Measurements from ENCODE around the gene TNNT2. TPM values are rescaled to one million over a fixed set of nuclear protein-coding genes. Genes with fewer than 3 reads are reported as not detected.

Gene TNNT2
- total RNA-seq, 1 donor from 2014 or later = 0.17 TPM

- no peak for DNase-seq (ENCODE audit: low read depth)
- TF ChIP-seq, protein P1, sequence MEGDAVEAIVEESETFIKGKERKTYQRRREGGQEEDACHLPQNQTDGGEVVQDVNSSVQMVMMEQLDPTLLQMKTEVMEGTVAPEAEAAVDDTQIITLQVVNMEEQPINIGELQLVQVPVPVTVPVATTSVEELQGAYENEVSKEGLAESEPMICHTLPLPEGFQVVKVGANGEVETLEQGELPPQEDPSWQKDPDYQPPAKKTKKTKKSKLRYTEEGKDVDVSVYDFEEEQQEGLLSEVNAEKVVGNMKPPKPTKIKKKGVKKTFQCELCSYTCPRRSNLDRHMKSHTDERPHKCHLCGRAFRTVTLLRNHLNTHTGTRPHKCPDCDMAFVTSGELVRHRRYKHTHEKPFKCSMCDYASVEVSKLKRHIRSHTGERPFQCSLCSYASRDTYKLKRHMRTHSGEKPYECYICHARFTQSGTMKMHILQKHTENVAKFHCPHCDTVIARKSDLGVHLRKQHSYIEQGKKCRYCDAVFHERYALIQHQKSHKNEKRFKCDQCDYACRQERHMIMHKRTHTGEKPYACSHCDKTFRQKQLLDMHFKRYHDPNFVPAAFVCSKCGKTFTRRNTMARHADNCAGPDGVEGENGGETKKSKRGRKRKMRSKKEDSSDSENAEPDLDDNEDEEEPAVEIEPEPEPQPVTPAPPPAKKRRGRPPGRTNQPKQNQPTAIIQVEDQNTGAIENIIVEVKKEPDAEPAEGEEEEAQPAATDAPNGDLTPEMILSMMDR (conservative IDR thresholded peaks at IDR 0.05; ENCODE audit: low read depth, low read length) = no peak
- H3K4me3 ChIP-seq (ENCODE audit: low read depth, low read length) = no peak overlapping the region
Observed at GRCh38 chr1:201357211-201357610, 20.3 kb downstream of the TNNT2 start.

DNA sequence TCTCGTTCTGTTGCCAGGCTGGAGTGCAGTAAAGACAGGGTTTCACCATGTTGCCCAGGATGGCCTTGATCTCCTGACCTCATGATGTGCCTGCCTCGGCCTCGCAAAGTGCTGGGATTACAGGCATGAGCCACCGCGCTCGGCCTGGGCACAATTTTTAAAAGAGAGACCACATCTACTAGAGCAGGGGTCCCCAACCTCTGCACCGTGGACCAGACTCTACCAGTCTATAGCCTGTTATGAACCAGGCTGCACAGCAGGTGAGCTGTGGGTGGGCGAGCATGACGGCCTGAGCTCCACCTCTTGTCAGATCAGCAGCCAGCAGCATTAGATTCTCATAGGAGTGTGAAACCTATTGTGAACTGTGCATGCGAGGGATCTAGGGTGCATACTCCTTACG, 20.8 kb downstream of the TNNT2 start:
- no peak for DNase-seq (ENCODE audit: low read depth)
- no peak overlapping the region for H3K4me3 ChIP-seq (ENCODE audit: low read depth, low read length)
- TF ChIP-seq, protein P1 (conservative IDR thresholded peaks at IDR 0.05; ENCODE audit: low read depth, low read length) = no peak

GRCh38 chr1:201356236-201356635, 21.2 kb downstream of the TNNT2 start:
- no peak overlapping the region for H3K4me3 ChIP-seq (ENCODE audit: low read depth, low read length)
- DNase-seq (ENCODE audit: low read depth) = no peak
- TF ChIP-seq, protein P1 (conservative IDR thresholded peaks at IDR 0.05; ENCODE audit: low read depth, low read length) = no peak

DNA sequence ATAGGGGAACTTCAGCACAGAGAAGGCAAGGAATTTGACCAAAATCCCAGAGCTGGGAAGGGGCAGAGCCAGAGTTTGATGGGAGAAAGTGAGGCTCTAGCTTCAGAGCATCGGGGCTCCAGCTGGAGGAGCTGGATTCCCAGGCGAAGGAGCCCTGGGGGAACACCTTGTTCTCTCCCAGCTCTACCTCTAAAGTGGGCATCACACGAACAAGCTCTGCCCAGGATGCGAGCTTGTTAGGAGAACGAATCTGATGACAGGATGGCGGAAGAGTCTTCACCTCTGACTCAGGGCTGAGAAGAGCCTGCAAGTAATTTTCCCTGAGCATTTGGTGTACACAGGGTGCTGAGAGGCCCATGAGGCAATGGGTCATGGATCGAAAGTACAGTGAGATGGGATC, 22.0 kb downstream of the TNNT2 start:
- TF ChIP-seq, protein P1 (conservative IDR thresholded peaks at IDR 0.05; ENCODE audit: low read depth, low read length) = no peak
- no peak for DNase-seq (ENCODE audit: low read depth)
- no peak overlapping the region for H3K4me3 ChIP-seq (ENCODE audit: low read depth, low read length)

- TF ChIP-seq, protein P1 (conservative IDR thresholded peaks at IDR 0.05; ENCODE audit: low read depth, low read length) = no peak
- DNase-seq (ENCODE audit: low read depth) = no peak
- H3K4me3 ChIP-seq (ENCODE audit: low read depth, low read length) = no peak overlapping the region
Observed at GRCh38 chr1:201354901-201355295, 22.6 kb downstream of the TNNT2 start.

DNA sequence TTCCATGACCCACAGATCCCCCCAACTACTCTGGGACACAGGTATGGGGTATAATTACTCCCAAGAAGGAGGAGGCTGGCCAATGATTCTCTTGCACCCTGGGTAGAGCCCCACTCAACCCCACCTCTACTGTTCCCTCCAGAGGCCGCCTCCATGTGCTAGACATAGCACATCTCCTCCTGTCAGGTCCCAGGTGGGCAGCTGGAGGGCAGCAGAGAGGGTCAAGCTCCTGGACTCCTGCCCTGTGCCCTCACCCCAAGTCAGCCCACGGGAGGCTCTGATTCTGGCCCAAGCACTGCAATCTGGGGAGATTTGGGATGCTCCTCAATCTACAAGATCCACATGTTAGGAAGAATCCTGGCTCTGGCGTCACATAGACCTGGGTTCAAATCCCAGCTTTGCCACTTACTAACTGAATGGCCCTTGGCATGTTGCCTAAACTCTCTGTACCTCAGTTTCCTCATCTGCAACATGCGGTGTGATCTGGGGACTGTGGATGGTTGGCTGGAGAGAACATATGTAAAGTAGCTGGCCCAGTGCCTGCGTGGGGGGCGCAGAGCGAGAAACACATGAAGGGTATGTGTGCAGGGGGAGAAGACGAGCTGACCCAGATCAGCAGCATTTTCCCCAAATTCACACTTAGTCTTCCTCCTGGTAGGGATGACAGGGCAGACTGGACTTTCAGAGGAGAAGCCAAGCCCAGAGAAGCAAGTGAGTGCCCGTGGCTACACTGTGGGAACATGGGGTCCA, 23.2 kb downstream of the TNNT2 start:
- DNase-seq (ENCODE audit: low read depth) = no peak
- TF ChIP-seq, protein P1 (conservative IDR thresholded peaks at IDR 0.05; ENCODE audit: low read depth, low read length) = no peak
- no peak overlapping the region for H3K4me3 ChIP-seq (ENCODE audit: low read depth, low read length)
